DND-41 (cell line): ENCODE data around the gene GRB7.
"Not testable (repeated sequence)": the region's sequence is repeated elsewhere in the genome, so short reads cannot be mapped to it uniquely, and the experiment has no call there.

ENCODE experiments used
- ATAC-seq: fragments of 200-7000 bp; cut with Tn5 transposase; 3 replicates; pipeline ENCODE4 v1.9.1; 2021; ENCODE audit warnings: low read depth; ENCODE audit not compliant: insufficient read depth
- DNase-seq: peaks from one replicate; pipeline ENCODE4 v3.0.0-alpha.2; 2020
- H2AFZ ChIP-seq: 2 replicates; pipeline ENCODE4 v1.6.0; 2012; ENCODE audit warnings: low read depth, low read length
- H3K27ac ChIP-seq: 2 replicates; pipeline ENCODE4 v1.5.1; 2012; ENCODE audit warnings: low read length, inconsistent platforms
- H3K27me3 ChIP-seq: fragments of 200-600 bp; sonication (generic); 2 replicates; pipeline ENCODE4 v1.6.0; 2012; ENCODE audit warnings: low read length, mild to moderate bottlenecking, inconsistent platforms; ENCODE audit not compliant: insufficient read depth, poor library complexity
- H3K36me3 ChIP-seq: 2 replicates; pipeline ENCODE4 v1.5.1; 2012; ENCODE audit warnings: low read length, inconsistent platforms; ENCODE audit not compliant: insufficient read depth
- H3K4me1 ChIP-seq: 2 replicates; pipeline ENCODE4 v1.5.1; 2012; ENCODE audit warnings: mild to moderate bottlenecking, low read length; ENCODE audit not compliant: insufficient read depth
- H3K4me2 ChIP-seq: 2 replicates; pipeline ENCODE4 v1.6.0; 2012; ENCODE audit warnings: mild to moderate bottlenecking, moderate library complexity, low read length, inconsistent platforms; ENCODE audit not compliant: insufficient read depth
- H3K4me3 ChIP-seq, 2 experiments: fragments of 200-600 bp in 1 of 2; shearing (Covaris generic) in 1 of 2; 2 replicates each; pipeline ENCODE4 v1.5.1; 2012 to 2016; ENCODE audit warnings: inconsistent platforms in 2 of 2, low read length in 2 of 2, mild to moderate bottlenecking in 2 of 2, low read depth in 1 of 2, moderate library complexity in 1 of 2
- H3K79me2 ChIP-seq: 2 replicates; pipeline ENCODE4 v1.6.0; 2012; ENCODE audit warnings: low read length, inconsistent platforms; ENCODE audit not compliant: insufficient read depth
- H3K9ac ChIP-seq: 2 replicates; pipeline ENCODE4 v1.6.0; 2012; ENCODE audit warnings: low read depth, mild to moderate bottlenecking, inconsistent platforms, low read length, moderate library complexity
- H3K9me3 ChIP-seq: 2 replicates; pipeline ENCODE4 v1.5.1; 2012; ENCODE audit warnings: low read length, moderate library complexity, mild to moderate bottlenecking, inconsistent platforms; ENCODE audit not compliant: insufficient read depth, severe bottlenecking
- H4K20me1 ChIP-seq: 2 replicates; pipeline ENCODE4 v1.6.0; 2012; ENCODE audit warnings: low read length; ENCODE audit not compliant: insufficient read depth
- CTCF ChIP-seq: IDR thresholded peaks from 2 replicates; pipeline ENCODE4 v1.5.1; 2012; ENCODE audit warnings: borderline replicate concordance, low read length, moderate library complexity, mild to moderate bottlenecking; ENCODE audit not compliant: poor library complexity, severe bottlenecking; ENCODE audit errors: extremely low read depth
- EZH2 ChIP-seq: IDR thresholded peaks from 3 replicates; pipeline ENCODE4 v1.6.1; 2012; ENCODE audit warnings: borderline replicate concordance, low read depth, mild to moderate bottlenecking, moderate library complexity, low read length, inconsistent platforms; ENCODE audit not compliant: severe bottlenecking

GRB7 gene

GRCh38 chr17:39694593-39694992 lies 43.1 kb upstream of the GRB7 start:
- TF ChIP-seq CTCF: no peak
- no peak for TF ChIP-seq EZH2
- DNase-seq (no peak), ATAC-seq (no peak)
- no peaks in the 10 kb centered on the region for H3K27me3 ChIP-seq
- no peaks in the 10 kb centered on the region for H4K20me1 ChIP-seq
- no peak overlapping the region for H2AFZ ChIP-seq
- H3K4me3 ChIP-seq: no peak overlapping the region
- H3K4me1 ChIP-seq: no peaks in the 10 kb centered on the region
- H3K9ac ChIP-seq: no peak overlapping the region
- no peaks in the 10 kb centered on the region for H3K9me3 ChIP-seq
- H3K27ac ChIP-seq: no peak overlapping the region
- no peaks in the 10 kb centered on the region for H3K36me3 ChIP-seq
- H3K4me2 ChIP-seq: no peak overlapping the region
- H3K79me2 ChIP-seq: no peaks in the 10 kb centered on the region

GRCh38 chr17:39695089-39695474 lies 42.7 kb upstream of the GRB7 start:
- no peak overlapping the region for H3K4me3 ChIP-seq
- no peak overlapping the region for H3K4me2 ChIP-seq
- DNase-seq: no peak
- no peaks in the 10 kb centered on the region for H3K9me3 ChIP-seq
- TF ChIP-seq EZH2: no peak
- no peak for TF ChIP-seq CTCF
- no peak for ATAC-seq
- H3K36me3 ChIP-seq: no peaks in the 10 kb centered on the region
- H3K9ac ChIP-seq: no peak overlapping the region
- no peaks in the 10 kb centered on the region for H3K4me1 ChIP-seq
- H3K27ac ChIP-seq: no peak overlapping the region
- no peaks in the 10 kb centered on the region for H4K20me1 ChIP-seq
- no peaks in the 10 kb centered on the region for H3K79me2 ChIP-seq
- H2AFZ ChIP-seq: no peak overlapping the region
- H3K27me3 ChIP-seq: no peaks in the 10 kb centered on the region

GRCh38 chr17:39696731-39697130 lies 41.0 kb upstream of the GRB7 start:
- H4K20me1 ChIP-seq: no peaks in the 10 kb centered on the region
- no peak overlapping the region for H3K9ac ChIP-seq
- ATAC-seq: no peak
- no peak overlapping the region for H3K4me2 ChIP-seq
- H3K27ac ChIP-seq: no peak overlapping the region
- no peak overlapping the region for H2AFZ ChIP-seq
- no peak for DNase-seq
- H3K4me1 ChIP-seq: no peaks in the 10 kb centered on the region
- no peak for TF ChIP-seq CTCF
- TF ChIP-seq EZH2: no peak
- no peaks in the 10 kb centered on the region for H3K27me3 ChIP-seq
- no peaks in the 10 kb centered on the region for H3K9me3 ChIP-seq
- no peaks in the 10 kb centered on the region for H3K79me2 ChIP-seq
- no peaks in the 10 kb centered on the region for H3K36me3 ChIP-seq
- no peak overlapping the region for H3K4me3 ChIP-seq

- no peak overlapping the region for H3K9ac ChIP-seq
- H3K9me3 ChIP-seq: no peaks in the 10 kb centered on the region
- H4K20me1 ChIP-seq: no peaks in the 10 kb centered on the region
- H3K4me2 ChIP-seq: no peak overlapping the region
- H3K4me3 ChIP-seq: no peak overlapping the region
- H3K36me3 ChIP-seq: no peaks in the 10 kb centered on the region
- TF ChIP-seq CTCF (no peak), EZH2 (no peak)
- H3K27me3 ChIP-seq: no peaks in the 10 kb centered on the region
- no peaks in the 10 kb centered on the region for H3K4me1 ChIP-seq
- no peak overlapping the region for H3K27ac ChIP-seq
- no peak overlapping the region for H2AFZ ChIP-seq
- DNase-seq (no peak), ATAC-seq (no peak)
- no peaks in the 10 kb centered on the region for H3K79me2 ChIP-seq
Observed at GRCh38 chr17:39697961-39698360, 39.8 kb upstream of the GRB7 start.

GRCh38 chr17:39699157-39699817 lies 38.5 kb upstream of the GRB7 start:
- not testable (repeated sequence) for H3K4me3 ChIP-seq, H3K27ac ChIP-seq, H3K36me3 ChIP-seq, H3K27me3 ChIP-seq, H3K9ac ChIP-seq, H3K9me3 ChIP-seq, H2AFZ ChIP-seq, ATAC-seq, H4K20me1 ChIP-seq, H3K4me2 ChIP-seq, DNase-seq, H3K79me2 ChIP-seq, H3K4me1 ChIP-seq
